Stimulated activated CD4-positive, alpha-beta T cell treated with anti-CD3 and anti-CD28 coated beads, Interleukin-4, amount 100 ng/mL, for 4 hours (primary cell): ENCODE data around the gene TMEM185B.
"Not testable (repeated sequence)": the region's sequence is repeated elsewhere in the genome, so short reads cannot be mapped to it uniquely, and the experiment has no call there.

Source experiments
- DNase-seq, 2 experiments: peaks; one replicate each; pipeline ENCODE4 v3.0.0-alpha.2; 2020

Gene TMEM185B

DNA sequence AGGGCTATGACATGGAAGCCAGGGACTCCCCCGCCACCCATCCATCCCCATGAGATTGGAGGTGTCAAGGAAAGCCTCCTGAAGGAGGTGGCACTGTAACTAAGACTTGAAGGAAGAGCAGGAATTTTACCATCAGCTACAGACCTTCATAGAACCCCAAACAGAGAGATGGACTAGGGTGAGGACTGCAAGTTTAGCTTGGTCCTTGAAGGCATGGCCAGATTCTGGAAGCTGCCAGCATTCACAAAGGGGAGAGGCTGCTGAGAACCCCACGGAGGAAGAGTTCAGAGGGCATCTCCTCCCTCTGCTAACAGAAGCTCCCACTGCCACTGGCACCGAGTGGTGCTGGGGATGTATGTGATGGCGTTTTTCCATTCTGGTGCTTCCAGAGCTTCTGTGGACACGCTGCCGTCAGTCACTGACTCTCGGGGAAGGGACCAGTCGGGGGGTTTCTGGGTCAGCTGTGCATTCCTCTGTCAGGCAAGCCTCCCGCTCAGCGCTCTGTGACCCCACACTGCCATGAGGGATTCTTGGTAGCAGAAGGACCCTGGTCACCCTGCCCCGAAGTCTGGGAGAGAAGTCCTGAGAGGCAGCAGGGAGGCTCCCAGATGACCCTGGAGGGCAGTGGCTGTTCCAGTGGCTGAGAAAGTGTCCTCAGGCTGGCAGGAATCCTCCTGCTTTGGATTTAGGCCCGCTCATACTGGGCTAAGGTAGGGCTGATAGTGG, 18.1 kb downstream of the TMEM185B start:
- DNase-seq = no peak

DNA sequence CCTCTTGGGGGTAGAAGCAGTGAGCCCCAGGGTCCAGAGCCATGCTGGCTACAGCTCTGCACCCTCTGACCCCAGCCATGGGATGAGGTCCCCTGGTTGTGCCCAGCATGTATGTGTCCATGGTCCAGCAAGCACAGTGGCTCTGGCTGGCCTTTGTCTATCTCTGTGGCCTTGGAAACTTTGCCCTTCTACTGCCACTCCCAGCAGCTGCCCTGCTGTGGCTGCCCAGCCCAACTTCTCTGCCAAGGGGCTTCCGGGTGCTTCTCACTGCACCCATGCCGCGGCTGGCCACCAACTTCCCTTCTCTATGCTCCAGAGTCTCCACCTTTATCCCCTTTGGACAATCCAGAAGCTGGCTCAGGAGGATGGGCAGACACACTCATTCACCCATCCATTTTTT, 18.8 kb downstream of the TMEM185B start:
- no peak for DNase-seq

DNA sequence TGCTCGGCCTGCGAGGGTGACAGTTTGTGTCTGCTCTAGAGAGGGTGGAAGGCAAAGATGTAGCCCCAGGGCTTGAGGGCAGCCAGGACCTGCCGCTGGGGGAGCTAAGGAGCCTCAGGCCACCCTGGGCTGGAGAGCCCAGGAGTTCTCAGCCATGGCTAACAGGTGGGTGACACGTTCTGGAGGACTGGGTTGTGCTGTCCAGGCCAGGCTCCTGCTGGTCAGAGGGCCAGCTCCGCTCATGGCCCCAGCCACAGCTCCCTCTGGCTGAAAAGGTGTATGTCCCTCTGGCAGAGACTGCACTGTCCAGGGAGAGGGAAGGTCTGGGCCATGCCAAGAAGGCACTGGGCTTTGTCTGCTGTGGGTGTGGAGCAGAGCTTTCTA, 19.2 kb downstream of the TMEM185B start:
- DNase-seq = no peak

DNA sequence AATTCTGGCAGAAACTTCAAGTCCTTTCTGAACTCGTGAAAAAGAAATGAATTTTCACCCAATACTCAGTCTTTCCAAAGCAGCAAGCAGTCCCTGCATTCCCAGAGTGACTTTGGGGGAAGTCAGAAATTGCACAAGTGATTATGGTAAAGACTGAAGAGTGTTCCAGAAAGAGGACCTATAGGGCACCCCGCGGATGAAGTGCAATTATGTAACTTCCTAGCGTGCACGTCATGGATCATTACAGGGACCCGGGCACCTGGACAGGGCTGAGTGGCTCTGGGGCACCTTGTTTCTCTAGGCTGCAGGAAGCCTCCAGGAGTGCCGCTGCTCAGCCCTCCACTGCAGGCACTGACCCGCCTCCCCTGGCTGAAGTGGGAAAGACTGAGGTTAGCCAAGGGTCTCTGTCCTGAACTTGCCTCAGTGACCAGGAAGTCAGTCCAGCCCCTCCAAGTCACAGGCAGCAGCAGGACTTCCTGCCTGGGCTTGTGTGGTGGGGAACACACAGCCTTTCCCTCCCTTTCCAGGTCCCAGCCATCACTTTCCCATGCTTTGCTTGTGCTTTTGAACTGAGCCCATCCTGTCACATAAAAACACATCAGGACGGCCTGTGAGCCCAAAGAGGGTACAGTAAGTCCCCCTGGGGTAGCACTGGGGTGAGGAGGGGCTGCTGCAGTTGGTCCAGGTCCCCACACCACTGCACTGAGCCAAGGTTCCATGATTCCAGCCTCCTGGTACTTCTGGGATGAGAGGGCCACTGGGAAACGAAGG, 19.8 kb downstream of the TMEM185B start:
- DNase-seq = no peak

DNA sequence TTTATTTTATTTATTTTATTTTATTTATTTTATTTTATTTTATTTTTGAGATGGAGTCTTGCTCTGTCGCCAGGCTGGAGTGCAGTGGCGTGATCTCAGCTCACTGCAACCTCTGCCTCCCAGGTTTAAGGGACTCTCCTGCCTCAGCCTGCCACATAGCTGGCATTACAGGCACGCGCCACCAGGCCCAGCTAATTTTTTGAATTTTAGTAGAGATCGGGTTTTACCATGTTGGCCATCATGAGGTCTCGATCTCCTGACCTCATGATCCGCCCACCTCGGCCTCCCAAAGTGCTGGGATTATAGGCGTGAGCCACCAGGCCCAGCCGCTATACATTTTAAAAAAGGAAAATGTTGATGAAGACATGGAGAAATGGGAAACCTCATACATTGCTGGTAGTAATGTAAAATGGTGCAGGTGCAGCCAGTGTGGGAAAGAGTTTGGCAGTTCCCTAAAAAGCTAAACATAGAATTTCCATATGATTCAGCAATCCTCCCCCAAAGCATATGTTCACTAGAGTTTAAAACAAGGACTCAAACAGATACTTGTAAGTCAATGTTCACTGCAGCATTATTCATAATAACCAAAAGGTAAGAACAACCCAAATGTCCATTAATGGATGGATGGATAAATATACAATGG, 23.3 kb downstream of the TMEM185B start:
- DNase-seq = not testable (repeated sequence)

- no peak for DNase-seq
These were observed 27.6 kb downstream of the TMEM185B start for GRCh38 chr2:120195553-120195952.

- no peak for DNase-seq
These were observed 30.9 kb downstream of the TMEM185B start for GRCh38 chr2:120192280-120192679.

- no peak for DNase-seq
These were observed 34.0 kb downstream of the TMEM185B start for GRCh38 chr2:120189189-120189588.

- no peak for DNase-seq
These were observed 41.1 kb downstream of the TMEM185B start for GRCh38 chr2:120182019-120182560.

DNA sequence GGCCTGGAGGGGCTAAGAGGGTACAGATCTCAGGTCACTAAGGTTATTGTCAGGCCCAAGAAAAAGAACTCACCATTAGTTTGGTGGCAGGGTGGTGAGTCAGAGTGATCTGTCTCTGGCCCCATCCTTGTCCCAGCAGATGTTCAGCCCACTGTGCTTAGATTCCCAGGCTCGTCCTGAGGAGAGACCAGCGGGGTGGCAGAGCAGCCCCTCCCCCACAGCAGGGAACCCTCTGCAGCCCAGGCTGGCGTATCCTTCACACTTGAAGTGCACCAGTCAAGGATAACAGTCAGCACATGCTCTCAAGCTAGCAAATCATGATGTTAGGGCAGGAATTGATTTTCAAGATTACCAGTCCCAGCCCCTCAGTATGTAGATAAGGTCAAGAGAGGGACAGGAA, 43.1 kb downstream of the TMEM185B start:
- DNase-seq = no peak

DNA sequence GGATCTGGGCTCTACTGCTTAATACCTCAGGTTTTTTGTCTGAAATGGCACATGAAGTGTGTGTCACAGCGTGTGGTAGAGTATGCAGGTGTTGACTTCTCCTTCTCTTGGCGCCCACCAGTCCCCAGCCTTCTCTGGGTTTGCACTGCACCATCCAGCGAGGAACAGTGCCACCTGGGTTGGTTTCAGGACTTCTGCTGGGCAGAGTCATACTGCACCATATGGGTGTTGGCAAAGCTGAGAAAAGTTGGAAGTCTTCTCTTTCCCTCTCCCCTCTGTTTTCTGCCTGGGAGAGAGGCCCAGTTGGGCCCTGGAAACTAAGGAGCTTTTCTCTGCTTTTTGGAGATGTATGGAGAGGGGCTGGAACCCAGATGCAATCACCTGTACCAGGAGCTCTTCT, 43.8 kb downstream of the TMEM185B start:
- DNase-seq = no peak

DNA sequence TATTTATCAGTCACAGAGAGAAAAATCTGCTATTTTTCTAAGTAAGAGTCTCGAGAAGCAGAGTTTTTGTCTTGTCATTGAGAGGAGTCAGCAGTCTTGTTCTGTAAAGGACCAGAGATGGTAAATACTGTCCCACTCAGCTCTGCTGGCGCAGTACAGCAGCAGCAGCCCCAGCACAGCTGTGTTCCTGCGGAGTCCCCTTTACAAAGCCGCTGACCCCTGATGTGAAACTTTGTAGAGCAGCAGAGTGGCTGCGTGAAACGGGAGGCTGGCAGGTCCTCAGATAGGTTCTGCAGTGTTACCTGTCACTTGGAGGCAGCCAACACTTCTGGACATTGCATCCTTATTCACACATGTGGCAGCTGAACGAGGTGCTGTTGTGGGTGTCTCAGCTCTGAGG, 45.2 kb downstream of the TMEM185B start:
- no peak for DNase-seq

GRCh38 chr2:120177001-120177621, 46.1 kb downstream of the TMEM185B start:
- DNase-seq = peak; percentile 68 to 82

GRCh38 chr2:120176526-120176925, 46.7 kb downstream of the TMEM185B start:
- no peak for DNase-seq

DNA sequence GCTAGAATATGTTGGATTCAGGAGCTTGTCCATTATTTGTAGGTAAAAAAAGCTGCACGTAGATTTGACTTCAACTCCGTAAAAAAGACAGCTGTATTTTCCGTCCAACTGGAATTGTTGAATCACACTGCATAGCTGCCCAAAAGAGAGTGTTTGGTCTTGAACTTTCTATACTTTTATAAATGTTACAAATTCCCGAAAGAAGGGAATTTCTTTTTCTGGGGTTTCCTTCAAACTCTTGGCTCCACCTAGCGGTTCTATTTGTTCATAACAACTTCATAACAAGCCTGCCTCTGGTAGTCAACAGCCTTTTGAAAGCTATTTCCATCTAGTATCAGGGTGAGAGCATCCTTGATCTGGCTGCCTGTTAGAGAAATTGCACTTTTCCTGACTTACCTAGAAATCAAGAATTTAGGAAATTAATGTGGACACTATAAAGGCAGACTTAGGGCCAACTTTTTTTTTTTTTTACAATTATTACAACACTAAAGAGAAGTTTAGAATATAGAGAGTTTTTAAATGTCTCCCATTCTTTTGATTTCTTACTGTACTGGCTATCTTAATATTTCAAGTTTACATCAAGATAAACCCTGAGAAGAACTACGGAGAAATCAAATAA, 48.1 kb downstream of the TMEM185B start:
- DNase-seq = no peak
